Coronary artery (tissue), 2 donors: ENCODE measurements around the gene KRT17.
A peak's percentile ranks its signal among the peaks of the same experiment; 100 is the strongest.
"Not testable (repeated sequence)": the region's sequence is repeated elsewhere in the genome, so short reads cannot be mapped to it uniquely, and the experiment has no call there.

Experiments used
- DNase-seq: peaks from one replicate; pipeline ENCODE4 v3.0.0-alpha.2; 2017; ENCODE audit warnings: low spot score
- H3K27ac ChIP-seq, 2 donors: fragments of 200-600 bp; sonication (generic); one replicate each; pipeline ENCODE4 v1.5.1; 2016 to 2019
- H3K4me3 ChIP-seq: fragments of 200-600 bp; sonication (generic); 2 replicates; pipeline ENCODE4 v1.5.1; 2016; ENCODE audit warnings: mild to moderate bottlenecking, moderate library complexity
- TF ChIP-seq, protein P1 (sequence below): fragments of 200-600 bp; sonication (generic); IDR thresholded peaks from one replicate; pipeline ENCODE4 v1.5.1; 2019; ENCODE audit warnings: antibody characterized with exemption

KRT17 gene

DNA sequence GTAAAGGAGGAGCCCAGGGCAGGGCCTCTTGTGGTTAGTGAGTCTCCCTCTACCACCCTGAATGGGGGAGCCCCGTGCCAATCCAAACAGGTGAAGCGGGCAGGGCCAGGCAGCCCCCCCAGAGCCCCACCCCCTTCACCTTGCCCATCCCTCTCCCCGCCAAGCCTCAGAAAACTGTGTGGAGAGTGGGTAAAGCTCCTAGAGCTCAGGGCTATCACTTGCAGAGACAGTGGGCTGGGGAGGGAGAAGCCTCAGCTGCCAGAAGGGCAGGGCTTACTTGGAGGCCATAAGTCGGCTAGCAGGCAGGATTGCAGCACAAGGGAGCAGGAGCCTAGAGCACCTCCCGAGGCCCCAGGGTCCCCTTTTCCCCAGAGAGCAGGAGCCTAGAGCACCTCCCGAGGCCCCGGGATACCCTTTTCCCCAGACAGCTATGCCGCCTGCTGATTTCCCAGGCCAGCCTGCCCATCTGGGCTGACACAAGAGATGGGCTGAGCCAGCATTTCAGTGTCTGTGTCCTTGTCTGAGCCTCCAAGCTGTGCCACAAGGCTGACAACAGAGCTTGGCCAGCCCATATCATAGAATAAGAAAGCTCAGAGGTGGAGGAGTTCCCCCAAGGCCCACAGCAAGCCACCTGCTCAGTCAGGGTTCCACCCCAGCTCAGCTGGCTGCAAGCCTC lies 30.9 kb downstream of the KRT17 start:
- DNase-seq: no peak
- Histone ChIP-seq H3K4me3 (no peak overlapping the region), H3K27ac (no peak overlapping the region)
- TF ChIP-seq, protein P1, sequence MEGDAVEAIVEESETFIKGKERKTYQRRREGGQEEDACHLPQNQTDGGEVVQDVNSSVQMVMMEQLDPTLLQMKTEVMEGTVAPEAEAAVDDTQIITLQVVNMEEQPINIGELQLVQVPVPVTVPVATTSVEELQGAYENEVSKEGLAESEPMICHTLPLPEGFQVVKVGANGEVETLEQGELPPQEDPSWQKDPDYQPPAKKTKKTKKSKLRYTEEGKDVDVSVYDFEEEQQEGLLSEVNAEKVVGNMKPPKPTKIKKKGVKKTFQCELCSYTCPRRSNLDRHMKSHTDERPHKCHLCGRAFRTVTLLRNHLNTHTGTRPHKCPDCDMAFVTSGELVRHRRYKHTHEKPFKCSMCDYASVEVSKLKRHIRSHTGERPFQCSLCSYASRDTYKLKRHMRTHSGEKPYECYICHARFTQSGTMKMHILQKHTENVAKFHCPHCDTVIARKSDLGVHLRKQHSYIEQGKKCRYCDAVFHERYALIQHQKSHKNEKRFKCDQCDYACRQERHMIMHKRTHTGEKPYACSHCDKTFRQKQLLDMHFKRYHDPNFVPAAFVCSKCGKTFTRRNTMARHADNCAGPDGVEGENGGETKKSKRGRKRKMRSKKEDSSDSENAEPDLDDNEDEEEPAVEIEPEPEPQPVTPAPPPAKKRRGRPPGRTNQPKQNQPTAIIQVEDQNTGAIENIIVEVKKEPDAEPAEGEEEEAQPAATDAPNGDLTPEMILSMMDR: no peak

- no peak overlapping the region for H3K27ac ChIP-seq
- TF ChIP-seq, protein P1: no peak
- H3K4me3 ChIP-seq: no peak overlapping the region
- no peak for DNase-seq
These were observed 31.6 kb downstream of the KRT17 start for GRCh38 chr17:41592601-41593305.

- Histone ChIP-seq H3K27ac (no peak overlapping the region), H3K4me3 (no peak overlapping the region)
- TF ChIP-seq, protein P1: no peak
- no peak for DNase-seq
These were observed 35.1 kb downstream of the KRT17 start for GRCh38 chr17:41589301-41589700.

DNA sequence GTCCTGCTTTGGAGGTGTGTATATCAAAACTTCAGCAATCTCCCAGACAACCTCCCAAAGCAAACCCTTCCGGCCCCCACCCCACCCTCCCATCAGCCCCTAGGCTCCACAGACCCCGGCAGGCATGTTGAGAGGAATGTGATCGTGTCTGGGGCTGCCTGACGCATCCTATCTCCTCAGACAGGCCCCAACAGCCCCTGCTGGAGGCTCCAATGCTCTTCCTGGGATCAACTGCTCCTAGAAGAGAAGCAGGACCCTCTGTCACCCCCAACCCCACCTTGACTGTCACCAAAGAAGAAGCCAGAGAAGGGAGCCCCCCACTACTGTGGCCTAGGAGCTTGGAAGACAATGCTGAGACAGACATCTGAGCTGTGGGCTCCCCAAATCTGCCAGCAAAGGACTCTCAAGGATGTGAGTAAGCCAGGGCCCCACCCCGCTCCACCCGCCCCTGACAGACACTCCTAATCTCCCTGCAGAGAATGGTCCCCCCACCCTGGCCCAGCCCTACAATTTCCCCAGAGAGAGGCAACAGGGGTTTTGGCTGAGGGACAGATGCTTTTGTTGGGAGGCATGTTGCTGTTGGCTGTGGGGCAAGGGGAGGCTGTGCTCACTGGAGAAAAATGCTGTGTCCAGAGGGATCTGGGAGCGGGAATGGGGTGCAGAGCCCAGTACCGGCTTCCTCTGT lies 36.1 kb downstream of the KRT17 start:
- Histone ChIP-seq H3K27ac (no peak overlapping the region), H3K4me3 (peak overlapping the region; percentile 48)
- TF ChIP-seq, protein P1: no peak
- DNase-seq: no peak

DNA sequence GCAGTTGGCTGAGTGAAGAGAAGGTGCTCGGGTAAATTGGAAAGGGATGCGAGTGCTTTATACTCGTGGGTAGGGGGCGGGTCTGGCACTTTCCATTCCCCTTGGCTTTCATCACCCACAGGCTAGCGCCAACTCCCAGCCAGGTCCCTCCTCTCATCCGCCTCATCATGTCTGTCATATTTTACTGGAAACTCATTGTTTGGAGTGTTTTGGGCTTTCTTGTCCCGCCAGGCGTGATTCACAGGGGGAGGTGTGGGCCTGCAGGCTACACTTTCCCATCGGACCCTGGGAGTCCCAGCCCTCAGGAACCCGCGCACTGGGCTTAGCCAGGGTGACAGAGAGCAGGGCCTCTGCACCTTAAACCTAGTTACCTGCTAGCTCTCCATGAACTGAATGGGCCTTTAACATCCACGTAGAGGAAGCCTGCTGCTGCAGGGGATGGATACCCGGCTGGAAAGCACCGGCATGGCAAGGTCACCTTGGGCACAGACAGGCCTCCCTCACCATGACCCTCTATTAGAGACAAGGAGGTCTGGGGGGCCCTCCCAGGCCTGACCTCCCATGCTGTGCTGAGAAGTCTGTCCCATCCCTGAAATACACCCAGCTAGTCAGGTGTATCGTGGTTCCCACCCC lies 37.4 kb downstream of the KRT17 start, which contains the start of gene KRT14:
KRT14 (minus strand) TSS at position 33 of the 633 bp plus-strand sequence. CDS start 61 bp downstream, outside the sequence.
- Histone ChIP-seq H3K27ac (no peak within 1 kb of the TSS), H3K4me3 (no peak within 1 kb of the TSS)
- TF ChIP-seq, protein P1: no peak
- no peak for DNase-seq

DNA sequence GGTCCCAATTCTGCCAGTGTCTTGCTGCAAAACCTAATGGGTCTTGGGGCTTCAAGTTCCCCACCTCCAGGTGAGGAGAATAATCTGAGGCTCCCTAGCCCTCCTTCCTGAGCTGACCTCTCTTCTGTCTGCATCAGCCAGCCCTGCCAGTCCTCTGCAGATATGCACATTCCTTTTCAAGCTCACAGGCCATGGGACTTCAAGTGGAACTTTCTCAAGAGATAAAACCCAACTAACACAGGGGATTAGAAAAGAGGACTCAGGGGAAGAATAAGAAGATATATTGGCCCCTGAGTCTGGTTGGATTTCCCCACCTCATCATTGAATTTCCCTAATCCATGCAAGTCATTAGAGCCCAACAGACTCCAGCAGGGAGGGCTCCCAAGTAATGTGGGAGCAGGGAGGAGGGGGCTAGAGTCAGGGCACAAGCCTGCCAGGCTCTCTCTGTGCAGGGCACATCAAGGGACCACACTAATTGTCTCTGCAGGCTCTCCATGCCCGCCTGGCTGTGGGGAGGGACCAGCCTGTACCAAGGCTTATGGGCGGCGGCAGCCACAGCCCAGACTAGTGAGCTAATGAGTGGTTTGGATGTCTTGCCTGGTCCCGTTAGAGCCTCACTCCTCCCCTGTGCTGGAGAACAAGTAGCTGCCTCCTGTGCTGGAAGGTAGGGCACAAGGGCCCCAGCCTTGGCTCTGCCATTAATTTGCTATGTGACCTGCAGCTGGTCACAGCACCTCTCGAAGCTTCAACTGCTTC lies 38.9 kb downstream of the KRT17 start:
- DNase-seq: no peak
- TF ChIP-seq, protein P1: no peak
- Histone ChIP-seq H3K27ac (no peak overlapping the region), H3K4me3 (no peak overlapping the region)

- H3K27ac ChIP-seq, DNase-seq, H3K4me3 ChIP-seq: not testable (repeated sequence)
These were observed 39.9 kb downstream of the KRT17 start for GRCh38 chr17:41584331-41584927.
